Measurements from ENCODE around the gene ZFAND3.
A peak's percentile ranks its signal among the peaks of the same experiment; 100 is the strongest.

ZFAND3 gene

GRCh38 chr6:37838219-37838921 is 18.8 kb downstream of the ZFAND3 start:
- no peak for DNase-seq
- Histone ChIP-seq H3K27ac (ENCODE audit: low read depth, low read length) (no peak overlapping the region), H3K4me1 (ENCODE audit: control insufficient read depth, low read depth, low read length) (no peaks in the 10 kb centered on the region), H2AK5ac (ENCODE audit: low read length) (no peak overlapping the region), H3K4me3 (ENCODE audit: low read length) (no peak overlapping the region), H3K56ac (ENCODE audit: low read length) (no peak overlapping the region), H3K4me2 (ENCODE audit: low read length) (no peak overlapping the region), H3K36me3 (ENCODE audit: control insufficient read depth, insufficient read depth, low read length) (no peaks in the 10 kb centered on the region), H3K9ac (ENCODE audit: low read length) (no peak overlapping the region), H2BK15ac (replicated peaks; ENCODE audit: low read depth) (no peak overlapping the region), H4K5ac (ENCODE audit: low read length) (no peak overlapping the region), H3K4ac (ENCODE audit: low read depth, low read length) (no peak overlapping the region), H3K27me3 (ENCODE audit: insufficient read depth, low read length, poor library complexity) (no peaks in the 10 kb centered on the region), H3K79me1 (ENCODE audit: low read length) (peaks cover 16% of the 10 kb centered on the region), H3K23ac (ENCODE audit: low read length) (no peak overlapping the region), H4K8ac (ENCODE audit: low read depth, low read length) (no peak overlapping the region), H3K18ac (ENCODE audit: low read length) (no peak overlapping the region), H3K79me2 (ENCODE audit: control insufficient read depth, insufficient read depth, low read length) (peaks cover 30% of the 10 kb centered on the region), H2BK5ac (ENCODE audit: low read length) (no peak overlapping the region), H2BK120ac (ENCODE audit: low read depth, low read length) (no peak overlapping the region)
- WGBS (ENCODE audit: extremely low coverage, insufficient coverage, low lambda C conversion rate): no CpG with 5 or more reads among the region's 3 CpGs

DNA sequence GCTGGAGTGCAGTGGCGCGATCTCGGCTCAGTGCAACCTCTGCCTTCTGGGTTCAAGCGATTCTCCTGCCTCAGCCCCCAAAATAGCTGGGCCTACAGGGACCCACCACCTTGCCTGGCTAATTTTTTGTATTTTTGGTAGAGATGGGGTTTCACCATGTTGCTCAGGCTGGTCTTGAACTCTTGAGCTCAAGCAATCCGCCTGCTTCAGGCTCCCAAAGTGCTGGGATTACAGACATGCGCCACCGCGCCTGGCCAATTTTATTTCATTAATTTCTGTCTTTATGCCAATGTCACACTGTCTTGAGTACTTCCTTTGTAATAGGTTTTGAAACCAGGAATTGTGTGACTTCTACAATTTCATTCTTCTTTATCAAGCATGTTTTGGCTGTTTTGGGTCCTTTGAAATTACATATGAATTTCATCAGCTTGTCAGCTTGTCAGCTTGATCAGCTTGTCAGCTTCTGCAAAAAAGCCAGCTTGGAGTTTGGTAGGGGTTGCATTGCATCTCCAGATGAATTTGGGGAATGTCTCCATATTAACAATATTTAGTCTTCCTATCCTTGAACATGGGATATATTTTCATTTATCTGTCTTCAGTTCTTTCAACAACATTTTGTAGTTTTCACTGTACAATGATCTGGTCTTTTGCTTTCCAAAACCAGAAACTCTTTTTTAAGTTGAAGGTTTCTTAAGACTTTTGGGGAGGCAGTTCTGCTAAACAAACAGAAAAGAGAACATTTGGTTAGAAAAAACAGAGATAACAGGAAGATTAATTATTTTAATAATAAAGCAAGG is 20.8 kb downstream of the ZFAND3 start:
- Histone ChIP-seq H2BK15ac (replicated peaks; ENCODE audit: low read depth) (no peak overlapping the region), H3K4ac (ENCODE audit: low read depth, low read length) (no peak overlapping the region), H3K79me1 (ENCODE audit: low read length) (peaks cover 11% of the 10 kb centered on the region), H3K4me2 (ENCODE audit: low read length) (no peak overlapping the region), H4K5ac (ENCODE audit: low read length) (no peak overlapping the region), H2AK5ac (ENCODE audit: low read length) (no peak overlapping the region), H3K79me2 (ENCODE audit: control insufficient read depth, insufficient read depth, low read length) (peaks cover 21% of the 10 kb centered on the region), H3K56ac (ENCODE audit: low read length) (no peak overlapping the region), H2BK5ac (ENCODE audit: low read length) (no peak overlapping the region), H3K4me1 (ENCODE audit: control insufficient read depth, low read depth, low read length) (no peaks in the 10 kb centered on the region), H3K36me3 (ENCODE audit: control insufficient read depth, insufficient read depth, low read length) (no peaks in the 10 kb centered on the region), H2BK120ac (ENCODE audit: low read depth, low read length) (no peak overlapping the region), H3K27ac (ENCODE audit: low read depth, low read length) (no peak overlapping the region), H3K18ac (ENCODE audit: low read length) (no peak overlapping the region), H3K27me3 (ENCODE audit: insufficient read depth, low read length, poor library complexity) (no peaks in the 10 kb centered on the region), H3K4me3 (ENCODE audit: low read length) (no peak overlapping the region), H3K9ac (ENCODE audit: low read length) (no peak overlapping the region), H4K8ac (ENCODE audit: low read depth, low read length) (no peak overlapping the region), H3K23ac (ENCODE audit: low read length) (no peak overlapping the region)
- WGBS (ENCODE audit: extremely low coverage, insufficient coverage, low lambda C conversion rate): no CpG with 5 or more reads among the region's 8 CpGs
- DNase-seq: peak; percentile 31

DNA sequence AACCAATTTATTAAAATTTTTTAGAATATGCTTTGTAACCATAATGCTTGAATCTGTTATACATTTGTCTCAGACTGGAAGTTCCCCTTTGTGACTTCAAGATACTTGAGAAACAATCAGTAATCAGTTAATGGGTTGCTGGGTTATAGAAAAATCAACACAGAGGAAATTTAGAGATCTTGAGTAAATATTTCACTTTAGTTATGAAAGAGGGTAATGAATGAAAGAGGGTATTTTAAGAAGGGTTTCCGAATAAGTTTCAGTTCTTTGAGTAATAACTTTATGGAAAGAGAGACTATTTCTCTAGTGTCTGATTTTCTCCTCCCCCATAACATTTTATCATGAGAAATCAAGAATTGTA is 21.4 kb downstream of the ZFAND3 start:
- Histone ChIP-seq H3K79me1 (ENCODE audit: low read length) (peaks cover 11% of the 10 kb centered on the region), H3K9ac (ENCODE audit: low read length) (no peak overlapping the region), H2BK5ac (ENCODE audit: low read length) (no peak overlapping the region), H3K4me3 (ENCODE audit: low read length) (no peak overlapping the region), H3K18ac (ENCODE audit: low read length) (no peak overlapping the region), H3K56ac (ENCODE audit: low read length) (no peak overlapping the region), H2BK120ac (ENCODE audit: low read depth, low read length) (no peak overlapping the region), H3K27me3 (ENCODE audit: insufficient read depth, low read length, poor library complexity) (no peaks in the 10 kb centered on the region), H4K8ac (ENCODE audit: low read depth, low read length) (no peak overlapping the region), H4K5ac (ENCODE audit: low read length) (no peak overlapping the region), H3K4ac (ENCODE audit: low read depth, low read length) (no peak overlapping the region), H2AK5ac (ENCODE audit: low read length) (no peak overlapping the region), H3K79me2 (ENCODE audit: control insufficient read depth, insufficient read depth, low read length) (peaks cover 23% of the 10 kb centered on the region), H2BK15ac (replicated peaks; ENCODE audit: low read depth) (no peak overlapping the region), H3K4me2 (ENCODE audit: low read length) (no peak overlapping the region), H3K36me3 (ENCODE audit: control insufficient read depth, insufficient read depth, low read length) (no peaks in the 10 kb centered on the region), H3K23ac (ENCODE audit: low read length) (no peak overlapping the region), H3K4me1 (ENCODE audit: control insufficient read depth, low read depth, low read length) (no peaks in the 10 kb centered on the region), H3K27ac (ENCODE audit: low read depth, low read length) (no peak overlapping the region)
- DNase-seq: no peak
- WGBS (ENCODE audit: extremely low coverage, insufficient coverage, low lambda C conversion rate): 100% methylated on average over 1 of the region's 1 CpG

DNA sequence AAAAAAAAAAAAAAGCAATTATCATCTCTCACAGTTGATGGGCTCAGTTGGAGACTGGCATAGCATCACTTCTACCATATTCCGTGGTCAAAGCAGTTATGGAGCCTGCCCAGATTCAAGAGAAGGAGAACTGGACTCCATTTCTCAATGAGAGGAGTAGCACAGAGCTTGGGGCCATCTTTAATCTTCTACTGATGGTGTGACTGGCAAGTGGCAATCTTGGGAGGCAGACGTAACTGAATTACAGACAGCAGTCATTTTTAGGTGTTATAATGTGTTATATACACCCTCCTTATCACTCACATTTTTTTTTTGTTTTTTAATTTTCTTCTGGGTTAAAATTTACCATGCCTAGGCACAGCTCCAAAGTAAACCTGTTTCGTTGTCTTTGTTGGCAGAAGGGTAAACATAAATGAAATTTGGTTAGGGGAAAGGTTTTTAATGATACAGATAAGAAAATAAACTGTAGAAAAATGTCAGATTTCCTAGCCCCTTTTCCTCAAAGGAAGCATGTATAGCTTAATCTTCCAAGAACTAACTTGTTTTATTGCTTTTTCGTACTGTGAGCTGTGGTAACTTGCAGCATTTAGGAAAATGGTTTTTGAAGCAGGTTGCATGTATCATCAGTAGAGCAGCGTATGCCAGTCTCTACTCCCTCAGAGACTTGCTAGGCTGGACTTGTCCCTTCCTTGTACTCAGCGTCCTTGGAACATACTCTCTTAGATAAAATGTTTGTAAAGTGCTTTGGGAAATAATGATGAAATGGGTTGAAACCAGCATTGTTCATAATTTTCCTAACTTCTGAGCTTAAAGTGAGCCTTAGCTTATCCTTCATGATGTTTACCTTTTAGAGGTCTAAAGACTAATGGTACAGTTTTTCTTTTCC is 25.7 kb downstream of the ZFAND3 start:
- no peak overlapping the region for H3K23ac ChIP-seq (ENCODE audit: low read length)
- no CpG with 5 or more reads among the region's 6 CpGs for WGBS (ENCODE audit: extremely low coverage, insufficient coverage, low lambda C conversion rate)
- no peaks in the 10 kb centered on the region for H3K27me3 ChIP-seq (ENCODE audit: insufficient read depth, low read length, poor library complexity)
- no peaks in the 10 kb centered on the region for H3K36me3 ChIP-seq (ENCODE audit: control insufficient read depth, insufficient read depth, low read length)
- no peak overlapping the region for H4K8ac ChIP-seq (ENCODE audit: low read depth, low read length)
- no peak overlapping the region for H3K56ac ChIP-seq (ENCODE audit: low read length)
- no peak for DNase-seq
- H3K18ac ChIP-seq (ENCODE audit: low read length): no peak overlapping the region
- H3K4me2 ChIP-seq (ENCODE audit: low read length): no peak overlapping the region
- H3K4me1 ChIP-seq (ENCODE audit: control insufficient read depth, low read depth, low read length): no peaks in the 10 kb centered on the region
- H2AK5ac ChIP-seq (ENCODE audit: low read length): no peak overlapping the region
- H3K79me2 ChIP-seq (ENCODE audit: control insufficient read depth, insufficient read depth, low read length): peaks cover 26% of the 10 kb centered on the region
- H2BK15ac ChIP-seq (replicated peaks; ENCODE audit: low read depth): no peak overlapping the region
- H2BK120ac ChIP-seq (ENCODE audit: low read depth, low read length): no peak overlapping the region
- no peak overlapping the region for H3K27ac ChIP-seq (ENCODE audit: low read depth, low read length)
- no peak overlapping the region for H3K9ac ChIP-seq (ENCODE audit: low read length)
- H4K5ac ChIP-seq (ENCODE audit: low read length): no peak overlapping the region
- no peak overlapping the region for H2BK5ac ChIP-seq (ENCODE audit: low read length)
- H3K4ac ChIP-seq (ENCODE audit: low read depth, low read length): no peak overlapping the region
- H3K79me1 ChIP-seq (ENCODE audit: low read length): peaks cover 11% of the 10 kb centered on the region
- H3K4me3 ChIP-seq (ENCODE audit: low read length): no peak overlapping the region

DNA sequence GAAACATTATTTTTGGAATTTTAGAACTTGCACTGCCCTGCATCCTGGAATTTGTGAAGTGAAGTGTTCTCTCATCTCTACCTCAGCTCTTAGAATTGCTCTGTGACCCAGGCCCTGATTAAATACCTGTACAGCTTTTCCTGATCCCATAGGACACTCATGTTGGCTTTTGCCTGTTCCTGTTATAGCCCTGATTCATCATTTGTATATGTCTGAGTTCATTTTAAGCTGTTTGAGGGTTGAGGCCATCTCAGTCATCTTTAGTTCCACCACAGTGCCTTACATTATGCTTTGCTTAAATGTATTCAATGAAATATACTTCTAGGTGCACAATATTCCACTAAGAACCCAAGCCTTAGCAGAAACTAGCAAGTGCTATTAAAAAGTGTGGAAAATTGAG is 26.4 kb downstream of the ZFAND3 start:
- Histone ChIP-seq H3K36me3 (ENCODE audit: control insufficient read depth, insufficient read depth, low read length) (no peaks in the 10 kb centered on the region), H3K4me1 (ENCODE audit: control insufficient read depth, low read depth, low read length) (no peaks in the 10 kb centered on the region), H4K5ac (ENCODE audit: low read length) (no peak overlapping the region), H3K79me2 (ENCODE audit: control insufficient read depth, insufficient read depth, low read length) (peaks cover 30% of the 10 kb centered on the region), H3K79me1 (ENCODE audit: low read length) (peaks cover 15% of the 10 kb centered on the region), H3K4ac (ENCODE audit: low read depth, low read length) (no peak overlapping the region), H2BK5ac (ENCODE audit: low read length) (no peak overlapping the region), H3K27me3 (ENCODE audit: insufficient read depth, low read length, poor library complexity) (no peaks in the 10 kb centered on the region), H2BK15ac (replicated peaks; ENCODE audit: low read depth) (no peak overlapping the region), H3K56ac (ENCODE audit: low read length) (no peak overlapping the region), H4K8ac (ENCODE audit: low read depth, low read length) (no peak overlapping the region), H3K23ac (ENCODE audit: low read length) (no peak overlapping the region), H2BK120ac (ENCODE audit: low read depth, low read length) (no peak overlapping the region), H3K18ac (ENCODE audit: low read length) (no peak overlapping the region), H3K4me2 (ENCODE audit: low read length) (no peak overlapping the region), H3K9ac (ENCODE audit: low read length) (no peak overlapping the region), H3K4me3 (ENCODE audit: low read length) (no peak overlapping the region), H2AK5ac (ENCODE audit: low read length) (no peak overlapping the region), H3K27ac (ENCODE audit: low read depth, low read length) (no peak overlapping the region)
- no peak for DNase-seq

All from mesendoderm (in vitro differentiated cells).